Measurements from ENCODE around the gene TFF1. TPM values are rescaled to one million over a fixed set of nuclear protein-coding genes. Genes with fewer than 3 reads are reported as not detected.
A peak's percentile ranks its signal among the peaks of the same experiment; 100 is the strongest.

The TFF1 gene
- total and polyA plus RNA-seq, 11 donors = not detected

DNA sequence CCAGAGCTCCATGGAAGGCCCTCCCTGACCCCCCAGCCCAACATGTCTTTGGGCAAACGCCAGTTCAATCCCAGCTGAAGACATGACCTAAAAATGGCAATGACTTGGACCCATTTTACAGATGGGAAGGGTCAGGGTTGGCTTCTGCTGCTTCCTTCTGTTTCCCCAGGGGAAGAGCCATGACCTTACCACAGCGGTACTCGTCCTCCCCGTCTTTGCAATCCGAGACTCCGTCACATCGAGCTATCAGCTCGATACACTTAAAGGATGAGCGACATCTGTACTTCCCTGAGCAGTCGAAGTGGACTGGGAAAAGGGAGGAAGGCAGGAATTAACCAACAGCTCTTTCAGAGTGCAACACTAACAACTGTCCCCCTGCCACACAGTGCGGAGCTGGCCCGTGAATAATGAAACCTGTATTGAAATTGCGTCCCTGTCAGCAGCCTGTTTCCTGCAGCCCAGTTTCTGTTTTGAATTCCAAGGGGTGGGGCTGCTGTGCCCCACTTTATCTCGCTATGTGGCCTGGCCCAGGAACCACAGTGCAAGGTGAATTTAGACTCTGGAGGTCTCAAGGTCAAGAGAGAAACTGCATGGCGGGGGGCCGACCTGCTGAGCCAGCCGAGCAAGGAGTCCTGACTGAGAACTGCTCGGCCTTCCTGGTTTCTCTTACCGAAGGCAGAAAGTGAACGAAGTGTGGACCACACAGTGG lies 22.6 kb upstream of the TFF1 start:
- H3K27ac ChIP-seq = no peak overlapping the region
- no peak overlapping the region for H3K4me3 ChIP-seq
- H3K9me3 ChIP-seq = peaks cover 0 to 3% (median 0%) of the 10 kb centered on the region in 12 donors
- TF ChIP-seq POLR2A (IDR thresholded peaks at IDR 0.05) = no peak
- TF ChIP-seq, protein P1, sequence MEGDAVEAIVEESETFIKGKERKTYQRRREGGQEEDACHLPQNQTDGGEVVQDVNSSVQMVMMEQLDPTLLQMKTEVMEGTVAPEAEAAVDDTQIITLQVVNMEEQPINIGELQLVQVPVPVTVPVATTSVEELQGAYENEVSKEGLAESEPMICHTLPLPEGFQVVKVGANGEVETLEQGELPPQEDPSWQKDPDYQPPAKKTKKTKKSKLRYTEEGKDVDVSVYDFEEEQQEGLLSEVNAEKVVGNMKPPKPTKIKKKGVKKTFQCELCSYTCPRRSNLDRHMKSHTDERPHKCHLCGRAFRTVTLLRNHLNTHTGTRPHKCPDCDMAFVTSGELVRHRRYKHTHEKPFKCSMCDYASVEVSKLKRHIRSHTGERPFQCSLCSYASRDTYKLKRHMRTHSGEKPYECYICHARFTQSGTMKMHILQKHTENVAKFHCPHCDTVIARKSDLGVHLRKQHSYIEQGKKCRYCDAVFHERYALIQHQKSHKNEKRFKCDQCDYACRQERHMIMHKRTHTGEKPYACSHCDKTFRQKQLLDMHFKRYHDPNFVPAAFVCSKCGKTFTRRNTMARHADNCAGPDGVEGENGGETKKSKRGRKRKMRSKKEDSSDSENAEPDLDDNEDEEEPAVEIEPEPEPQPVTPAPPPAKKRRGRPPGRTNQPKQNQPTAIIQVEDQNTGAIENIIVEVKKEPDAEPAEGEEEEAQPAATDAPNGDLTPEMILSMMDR (IDR thresholded peaks at IDR 0.05) = no peak
- peak in 2 of 4 donors; percentile 18 to 57 for ATAC-seq
- H3K27me3 ChIP-seq = peaks cover 0 to 11% (median 0%) of the 10 kb centered on the region in 9 donors
- no peak for DNase-seq
- intact Hi-C loops (cut with DNase I) = no loop called here
- H3K36me3 ChIP-seq = no peaks in the 10 kb centered on the region
- peaks cover 0 to 7% (median 0%) of the 10 kb centered on the region in 12 donors for H3K4me1 ChIP-seq
- 48 to 60% (median 52%) methylated on average over 20 of the region's 20 CpGs for WGBS, 4 donors

GRCh38 chr21:42387843-42388340 lies 21.6 kb upstream of the TFF1 start:
- Histone ChIP-seq H3K27me3 (peaks cover 0 to 11% (median 0%) of the 10 kb centered on the region in 9 donors), H3K36me3 (no peaks in the 10 kb centered on the region), H3K9me3 (peaks cover 0 to 3% (median 0%) of the 10 kb centered on the region in 12 donors), H3K4me1 (peaks cover 0 to 7% (median 0%) of the 10 kb centered on the region in 12 donors), H3K27ac (no peak overlapping the region), H3K4me3 (no peak overlapping the region)
- no peak for DNase-seq
- 94 to 97% (median 95%) methylated on average over 6 of the region's 6 CpGs for WGBS, 4 donors
- intact Hi-C loops (cut with DNase I) = no loop called here
- TF ChIP-seq POLR2A (IDR thresholded peaks at IDR 0.05) = no peak
- TF ChIP-seq, protein P1 (IDR thresholded peaks at IDR 0.05) = no peak
- no peak for ATAC-seq

- no peak for TF ChIP-seq POLR2A (IDR thresholded peaks at IDR 0.05)
- TF ChIP-seq, protein P1 (IDR thresholded peaks at IDR 0.05) = no peak
- DNase-seq = no peak
- Histone ChIP-seq H3K27me3 (peaks cover 0 to 11% (median 0%) of the 10 kb centered on the region in 9 donors), H3K4me1 (peaks cover 0 to 7% (median 0%) of the 10 kb centered on the region in 12 donors), H3K4me3 (no peak overlapping the region), H3K36me3 (no peaks in the 10 kb centered on the region), H3K27ac (no peak overlapping the region), H3K9me3 (peaks cover 0 to 6% (median under 1%) of the 10 kb centered on the region in 12 donors)
- peak in 1 of 4 donors; percentile 31 for ATAC-seq
- intact Hi-C loops (cut with DNase I) = no loop called here
- WGBS, 4 donors = 63 to 72% (median 69%) methylated on average over 3 of the region's 3 CpGs
These were observed 20.8 kb upstream of the TFF1 start for GRCh38 chr21:42387164-42387563.

DNA sequence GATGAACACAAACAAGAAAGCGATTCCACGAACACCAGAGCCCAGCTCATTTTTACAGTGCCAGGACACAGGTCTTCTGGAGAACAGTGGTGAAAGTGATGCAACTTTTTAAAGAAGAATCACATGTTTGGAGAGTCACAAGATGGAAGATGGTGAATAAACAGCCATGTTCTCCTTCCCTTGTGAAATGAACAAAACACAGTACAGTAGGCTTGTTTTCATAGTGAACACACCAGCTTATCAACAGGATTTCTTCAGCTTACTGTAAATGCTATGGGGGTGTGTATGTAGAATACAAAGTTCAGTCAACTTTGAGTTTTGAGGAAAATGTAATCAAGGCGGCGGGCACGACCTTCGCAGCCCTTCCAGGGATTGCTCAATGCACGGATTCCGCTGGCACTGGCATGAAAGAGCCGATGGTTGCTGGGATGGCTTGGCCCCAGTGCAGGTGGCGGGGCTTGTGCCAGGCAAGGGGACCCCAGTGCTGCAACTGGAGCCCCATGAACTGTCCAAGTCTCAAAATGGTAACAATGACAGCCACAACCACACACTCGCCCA lies 19.8 kb upstream of the TFF1 start:
- Histone ChIP-seq H3K4me1 (peaks cover 0 to 7% (median 0%) of the 10 kb centered on the region in 12 donors), H3K4me3 (no peak overlapping the region), H3K27ac (no peak overlapping the region), H3K36me3 (no peaks in the 10 kb centered on the region), H3K9me3 (peaks cover 0 to 15% (median 4%) of the 10 kb centered on the region in 12 donors), H3K27me3 (peaks cover 0 to 11% (median 0%) of the 10 kb centered on the region in 9 donors)
- 89 to 95% (median 94%) methylated on average over 11 of the region's 11 CpGs for WGBS, 4 donors
- no peak for TF ChIP-seq POLR2A (IDR thresholded peaks at IDR 0.05)
- TF ChIP-seq, protein P1 (IDR thresholded peaks at IDR 0.05) = no peak
- DNase-seq (no peak), ATAC-seq (no peak)
- intact Hi-C loops (cut with DNase I) = no loop called here
